GM23338 (cell line): ENCODE results near the gene DUSP18. TPM values are rescaled to one million over a fixed set of nuclear protein-coding genes. Genes with fewer than 3 reads are reported as not detected.

Experiments used
- ATAC-seq: fragments of 200-7000 bp; cut with Tn5 transposase; 3 replicates; pipeline ENCODE4 v1.9.1; 2020
- DNase-seq: peaks from one replicate; pipeline ENCODE4 v3.0.0-alpha.2; 2015; ENCODE audit warnings: low spot score
- H2AFZ ChIP-seq: fragments of 200-600 bp; sonication (generic); 2 replicates; pipeline ENCODE4 v1.8.0; 2016; ENCODE audit warnings: antibody characterized with exemption, mild to moderate bottlenecking, moderate library complexity
- H3F3A ChIP-seq: fragments of 200-600 bp; sonication (generic); replicated peaks from 2 replicates; pipeline ENCODE4 v1.8.0; 2017; ENCODE audit warnings: antibody characterized with exemption, mixed run types, low read depth
- H3K27ac ChIP-seq: fragments of 200-600 bp; sonication (generic); 2 replicates; pipeline ENCODE4 v1.6.1; 2016; ENCODE audit warnings: low read depth
- H3K27me3 ChIP-seq: fragments of 200-600 bp; sonication (generic); 2 replicates; pipeline ENCODE4 v1.8.0; 2016; ENCODE audit warnings: mild to moderate bottlenecking, mixed run types, moderate library complexity; ENCODE audit not compliant: insufficient read depth
- H3K36me3 ChIP-seq: fragments of 200-600 bp; sonication (generic); 2 replicates; pipeline ENCODE4 v1.8.0; 2016; ENCODE audit warnings: mild to moderate bottlenecking; ENCODE audit not compliant: insufficient read depth
- H3K4me1 ChIP-seq: fragments of 200-600 bp; sonication (generic); 2 replicates; pipeline ENCODE4 v1.8.0; 2016; ENCODE audit warnings: mild to moderate bottlenecking, moderate library complexity; ENCODE audit not compliant: insufficient read depth
- H3K4me2 ChIP-seq: fragments of 200-600 bp; sonication (generic); 2 replicates; pipeline ENCODE4 v1.7.1; 2017; ENCODE audit warnings: mixed run types
- H3K4me3 ChIP-seq: fragments of 200-600 bp; sonication (generic); 2 replicates; pipeline ENCODE4 v1.6.1; 2016; ENCODE audit warnings: mixed run types
- H3K79me2 ChIP-seq: fragments of 200-600 bp; sonication (generic); replicated peaks from 2 replicates; pipeline ENCODE4 v1.8.0; 2017; ENCODE audit warnings: mild to moderate bottlenecking; ENCODE audit not compliant: insufficient read depth
- H3K9me2 ChIP-seq: fragments of 200-600 bp; sonication (generic); 2 replicates; pipeline ENCODE4 v1.8.0; 2017; ENCODE audit not compliant: insufficient read depth
- H4K20me1 ChIP-seq: fragments of 200-600 bp; sonication (generic); replicated peaks from 2 replicates; pipeline ENCODE4 v1.8.0; 2017; ENCODE audit warnings: mild to moderate bottlenecking; ENCODE audit not compliant: insufficient read depth
- H3K27ac Mint-ChIP-seq: 2 replicates; pipeline ENCODE4 v1.8.0; 2020; ENCODE audit warnings: inconsistent platforms, mild to moderate bottlenecking, moderate library complexity, mixed read lengths
- H3K27me3 Mint-ChIP-seq: 3 replicates; pipeline ENCODE4 v1.8.0; 2022; ENCODE audit warnings: low read depth, mild to moderate bottlenecking, moderate library complexity, mixed read lengths, inconsistent platforms; ENCODE audit not compliant: insufficient read depth, poor library complexity
- H3K36me3 Mint-ChIP-seq: 3 replicates; pipeline ENCODE4 v1.8.0; 2021; ENCODE audit warnings: low read depth, mild to moderate bottlenecking, inconsistent platforms, moderate library complexity, mixed read lengths
- H3K4me1 Mint-ChIP-seq: 3 replicates; pipeline ENCODE4 v1.8.0; 2020; ENCODE audit warnings: mild to moderate bottlenecking, inconsistent platforms, mixed read lengths
- H3K4me3 Mint-ChIP-seq: 3 replicates; pipeline ENCODE4 v1.8.0; 2021; ENCODE audit warnings: moderate library complexity, mild to moderate bottlenecking, inconsistent platforms, mixed read lengths
- H3K9me3 Mint-ChIP-seq: 3 replicates; pipeline ENCODE4 v1.8.0; 2020; ENCODE audit warnings: moderate library complexity, mild to moderate bottlenecking, inconsistent platforms, mixed read lengths
- CTCF ChIP-seq, 2 experiments: fragments of 200-600 bp in 1 of 2; sonication (generic) in 1 of 2; conservative IDR thresholded peaks; 2 replicates each; pipeline versions ENCODE4 v1.5.1 to v1.6.1; 2016 to 2017; ENCODE audit warnings: antibody characterized with exemption in 2 of 2, low read depth in 2 of 2, mild to moderate bottlenecking in 2 of 2, moderate library complexity in 1 of 2
- ETS1 ChIP-seq: IDR thresholded peaks from 2 replicates; pipeline ENCODE4 v1.6.1; 2016; ENCODE audit warnings: antibody characterized with exemption
- EZH2 ChIP-seq: fragments of 200-600 bp; sonication (generic); IDR thresholded peaks from one replicate; pipeline ENCODE4 v1.8.0; 2017; ENCODE audit warnings: antibody characterized with exemption, mild to moderate bottlenecking, low read depth; ENCODE audit not compliant: unreplicated experiment
- EZH2phosphoT487 ChIP-seq: fragments of 200-600 bp; sonication (generic); IDR thresholded peaks from one replicate; pipeline ENCODE4 v1.8.1; 2018; ENCODE audit warnings: antibody characterized with exemption; ENCODE audit not compliant: unreplicated experiment
- JUNB ChIP-seq: IDR thresholded peaks from one replicate; pipeline ENCODE4 v1.6.1; 2016; ENCODE audit warnings: antibody characterized with exemption; ENCODE audit not compliant: unreplicated experiment
- NANOG ChIP-seq: IDR thresholded peaks from 2 replicates; pipeline ENCODE4 v1.6.1; 2016; ENCODE audit warnings: antibody characterized with exemption, borderline replicate concordance
- POLR2AphosphoS5 ChIP-seq: IDR thresholded peaks from 2 replicates; pipeline ENCODE4 v1.6.1; 2016; ENCODE audit warnings: antibody characterized with exemption, low read depth
- REST ChIP-seq: IDR thresholded peaks from one replicate; pipeline ENCODE4 v1.6.1; 2018; ENCODE audit warnings: antibody characterized with exemption; ENCODE audit not compliant: unreplicated experiment
- STAT1 ChIP-seq: IDR thresholded peaks from one replicate; pipeline ENCODE4 v1.6.1; 2016; ENCODE audit warnings: antibody characterized with exemption; ENCODE audit not compliant: unreplicated experiment
- ZNF114 ChIP-seq: fragments of 250-450 bp; sonication (Bioruptor Pico); IDR thresholded peaks from 2 replicates; pipeline ENCODE4 v1.5.0; 2020; ENCODE audit warnings: mild to moderate bottlenecking, moderate library complexity
- ZNF331 ChIP-seq: fragments of 250-450 bp; sonication (Bioruptor Pico); IDR thresholded peaks from 2 replicates; pipeline ENCODE4 v1.5.0; 2020; ENCODE audit warnings: low read depth, mild to moderate bottlenecking, moderate library complexity
- polyA plus RNA-seq: library from polyadenylated mRNA; unstranded; fragments of >200 nt; fragmentation: Nextera tagmentation; extraction: Ambion mirVana; gene quantifications from 2 replicates; pipeline ENCODE4 v1.2.1, GENCODE V29; 2016
- total RNA-seq: library from RNA; depleted of rRNA; stranded (reverse); fragments of >200 nt; shearing (Covaris generic); gene quantifications from 2 replicates; pipeline ENCODE4 v1.2.3, GENCODE V29; 2014

Gene DUSP18
- total and polyA plus RNA-seq, 2 experiments from 2014 or later: 2.2 to 2.7 TPM

- TF ChIP-seq STAT1: no peak
- TF ChIP-seq EZH2: no peak
- TF ChIP-seq POLR2AphosphoS5: no peak
- TF ChIP-seq CTCF (conservative IDR thresholded peaks at IDR 0.05; ENCODE audit: low read depth in 2 of 2): no peak
- no peak for TF ChIP-seq ZNF114 (CRISPR knock-in tag)
- no peak for TF ChIP-seq EZH2phosphoT487
These were observed 6.8 kb upstream of the DUSP18 start (continued) for GRCh38 chr22:30674482-30674881.

- no peak for TF ChIP-seq ZNF331 (CRISPR knock-in tag)
- no peak for TF ChIP-seq EZH2
- TF ChIP-seq ZNF114 (CRISPR knock-in tag): no peak
- no peak for TF ChIP-seq JUNB
- no peak for TF ChIP-seq REST
- TF ChIP-seq CTCF (conservative IDR thresholded peaks at IDR 0.05; ENCODE audit: low read depth in 2 of 2): no peak
- no peak for TF ChIP-seq POLR2AphosphoS5
- no peak for TF ChIP-seq STAT1
- TF ChIP-seq ETS1: no peak
- TF ChIP-seq NANOG: no peak
- no peak for TF ChIP-seq EZH2phosphoT487
- Histone ChIP-seq H3K79me2 (no peaks in the 10 kb centered on the region), H4K20me1 (no peaks in the 10 kb centered on the region), H3K9me2 (0 out of 2 replicates have a peak, but pooled peaks cover 4% of the 10 kb centered on the region), H3K27me3 (peaks cover 16% of the 10 kb centered on the region), H3K4me3 (no peak overlapping the region), H2AFZ (no peak overlapping the region), H3K4me1 (peaks cover 7% of the 10 kb centered on the region), H3K4me2 (no peak overlapping the region), H3F3A (no peaks in the 10 kb centered on the region), H3K36me3 (no peaks in the 10 kb centered on the region), H3K27ac (no peak overlapping the region)
- no peak for ATAC-seq
- H3K36me3 Mint-ChIP-seq: no peaks in the 10 kb centered on the region
- no peak overlapping the region for H3K27ac Mint-ChIP-seq
- peaks cover 13% of the 10 kb centered on the region for H3K27me3 Mint-ChIP-seq
- H3K9me3 Mint-ChIP-seq: peaks cover 3% of the 10 kb centered on the region; the same call in 1 of the 3 replicates
- no peak overlapping the region for H3K4me3 Mint-ChIP-seq
- peaks cover 7% of the 10 kb centered on the region for H3K4me1 Mint-ChIP-seq
- DNase-seq: no peak
These were observed 5.5 kb upstream of the DUSP18 start for GRCh38 chr22:30673136-30673535.
